OCI-LY1 (cell line): ENCODE data around the gene RXFP3.

Experiments used
- H2AFZ ChIP-seq: fragments of 200-600 bp; sonication (generic), shearing (Covaris generic); 2 replicates; pipeline ENCODE4 v1.6.0; 2014; ENCODE audit warnings: antibody characterized with exemption, mild to moderate bottlenecking, low read length
- H3F3A ChIP-seq: fragments of 200-600 bp; sonication (generic), shearing (Covaris generic); 2 replicates; pipeline ENCODE4 v1.6.0; 2014; ENCODE audit warnings: mild to moderate bottlenecking, antibody characterized with exemption, low read length, moderate library complexity; ENCODE audit not compliant: insufficient read depth
- H3K27ac ChIP-seq: fragments of 200-600 bp; sonication (generic); 2 replicates; pipeline ENCODE4 v1.5.1; 2014; ENCODE audit warnings: low read length, mixed run types, mild to moderate bottlenecking, low read depth; ENCODE audit not compliant: poor library complexity, severe bottlenecking
- H3K27me3 ChIP-seq: fragments of 200-600 bp; sonication (generic); 2 replicates; pipeline ENCODE4 v1.6.0; 2014; ENCODE audit warnings: antibody characterized with exemption, mild to moderate bottlenecking, low read length, moderate library complexity; ENCODE audit not compliant: insufficient read depth
- H3K36me3 ChIP-seq: fragments of 200-600 bp; sonication (generic); 2 replicates; pipeline ENCODE4 v1.6.1; 2014; ENCODE audit warnings: mild to moderate bottlenecking, antibody characterized with exemption, low read length, moderate library complexity, mixed read lengths; ENCODE audit not compliant: insufficient read depth
- H3K4me1 ChIP-seq: fragments of 200-600 bp; sonication (generic); 2 replicates; pipeline ENCODE4 v1.5.1; 2014; ENCODE audit warnings: mild to moderate bottlenecking, low read length, moderate library complexity; ENCODE audit not compliant: insufficient read depth, severe bottlenecking
- H3K4me2 ChIP-seq: fragments of 200-600 bp; sonication (generic), shearing (Covaris generic); 2 replicates; pipeline ENCODE4 v1.6.1; 2014; ENCODE audit warnings: low read length
- H3K4me3 ChIP-seq: fragments of 200-600 bp; sonication (generic); 2 replicates; pipeline ENCODE4 v1.5.1; 2014; ENCODE audit warnings: low read length, low read depth, mild to moderate bottlenecking, mixed read lengths; ENCODE audit not compliant: poor library complexity, severe bottlenecking
- H3K79me2 ChIP-seq: fragments of 200-600 bp; shearing (Covaris generic); 2 replicates; pipeline ENCODE4 v1.6.1; 2016; ENCODE audit warnings: mixed run types, low read length, mixed read lengths; ENCODE audit not compliant: insufficient read depth
- H3K9ac ChIP-seq: fragments of 200-600 bp; sonication (generic), shearing (Covaris generic); 2 replicates; pipeline ENCODE4 v1.6.1; 2014; ENCODE audit warnings: mild to moderate bottlenecking, low read length, mixed read lengths
- H3K9me2 ChIP-seq: fragments of 200-600 bp; sonication (generic), shearing (Covaris generic); 2 replicates; pipeline ENCODE4 v1.6.1; 2014; ENCODE audit warnings: low read depth, mild to moderate bottlenecking, low read length, mixed read lengths
- H3K9me3 ChIP-seq: fragments of 200-600 bp; shearing (Covaris generic); 2 replicates; pipeline ENCODE4 v1.6.1; 2014; ENCODE audit warnings: low read length, mixed read lengths
- H4K20me1 ChIP-seq: fragments of 200-600 bp; sonication (generic), shearing (Covaris generic); 2 replicates; pipeline ENCODE4 v1.6.0; 2016; ENCODE audit warnings: mild to moderate bottlenecking, low read length; ENCODE audit not compliant: insufficient read depth
- CTCF ChIP-seq: fragments of 200-600 bp; sonication (generic), shearing (Covaris generic); IDR thresholded peaks from 2 replicates; pipeline ENCODE4 v1.5.1; 2017; ENCODE audit warnings: mild to moderate bottlenecking, antibody characterized with exemption, low read length, moderate library complexity, mixed read lengths
- EZH2 ChIP-seq: fragments of 200-600 bp; sonication (generic), shearing (Covaris generic); IDR thresholded peaks from 2 replicates; pipeline ENCODE4 v1.8.0; 2017; ENCODE audit warnings: borderline replicate concordance, mixed run types, mild to moderate bottlenecking, antibody characterized with exemption, low read length, moderate library complexity, mixed read lengths

Gene RXFP3

DNA sequence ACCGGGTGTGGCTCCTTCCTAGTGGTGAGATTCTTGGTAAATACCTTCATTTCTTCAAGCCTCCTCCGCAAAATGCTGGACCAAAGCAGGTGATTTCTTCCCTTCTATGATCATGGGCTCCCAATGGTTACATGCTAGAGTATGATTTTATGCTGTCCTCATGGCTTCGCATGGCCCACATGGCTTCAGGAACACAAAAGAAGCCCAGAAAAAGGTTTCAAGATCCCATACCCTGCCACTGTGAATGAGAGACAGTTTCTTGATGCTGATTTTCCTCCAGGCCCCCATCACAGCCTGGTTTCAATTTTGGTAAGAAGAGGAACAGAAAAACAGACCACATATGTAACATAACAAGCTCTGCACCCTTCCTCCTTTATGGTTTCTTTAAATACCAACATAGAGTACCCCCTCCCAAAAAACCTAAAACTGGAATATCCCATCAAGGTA is 2.4 kb upstream of the RXFP3 start:
- H3K4me1 ChIP-seq = no peaks in the 10 kb centered on the region
- H3K27me3 ChIP-seq = no peaks in the 10 kb centered on the region; the same call in 1 of the 2 replicates
- no peaks in the 10 kb centered on the region for H3K36me3 ChIP-seq
- H3F3A ChIP-seq = no peaks in the 10 kb centered on the region
- no peaks in the 10 kb centered on the region for H3K79me2 ChIP-seq
- no peak overlapping the region for H3K27ac ChIP-seq
- H3K9ac ChIP-seq = no peak overlapping the region
- H3K4me3 ChIP-seq = no peak overlapping the region
- no peaks in the 10 kb centered on the region for H3K9me2 ChIP-seq
- no peak overlapping the region for H2AFZ ChIP-seq
- no peak overlapping the region for H3K4me2 ChIP-seq
- no peak for TF ChIP-seq EZH2
- H4K20me1 ChIP-seq = no peaks in the 10 kb centered on the region
- no peaks in the 10 kb centered on the region for H3K9me3 ChIP-seq

DNA sequence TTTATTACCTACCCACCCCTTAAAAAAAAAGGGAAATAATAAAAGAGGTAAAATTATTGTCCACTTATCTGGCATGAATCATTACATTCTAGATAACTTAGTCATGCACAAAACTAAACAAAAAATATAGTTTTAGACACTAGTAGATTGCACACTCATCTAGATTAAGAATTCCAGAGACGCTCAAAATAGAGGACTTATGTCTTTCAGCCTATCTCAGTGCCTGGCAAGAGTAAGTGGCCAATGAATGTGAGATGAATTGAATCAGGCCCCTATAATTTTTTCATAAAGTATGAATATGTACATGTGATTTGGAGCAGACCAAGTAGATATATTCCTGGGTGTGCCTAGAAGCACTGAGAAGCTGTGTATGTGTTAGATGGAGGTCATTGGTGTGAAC is 2.0 kb upstream of the RXFP3 start:
- no peak overlapping the region for H3K4me2 ChIP-seq
- H3K9me2 ChIP-seq = no peaks in the 10 kb centered on the region
- no peak overlapping the region for H3K27ac ChIP-seq
- no peak overlapping the region for H3K9ac ChIP-seq
- no peaks in the 10 kb centered on the region for H3K4me1 ChIP-seq
- TF ChIP-seq EZH2 = no peak
- TF ChIP-seq CTCF = no peak
- no peaks in the 10 kb centered on the region for H3K9me3 ChIP-seq
- H3F3A ChIP-seq = no peaks in the 10 kb centered on the region
- H3K4me3 ChIP-seq = no peak overlapping the region
- no peaks in the 10 kb centered on the region for H3K79me2 ChIP-seq
- H4K20me1 ChIP-seq = no peaks in the 10 kb centered on the region
- H2AFZ ChIP-seq = no peak overlapping the region
- no peaks in the 10 kb centered on the region; the same call in 1 of the 2 replicates for H3K27me3 ChIP-seq
- H3K36me3 ChIP-seq = no peaks in the 10 kb centered on the region

DNA sequence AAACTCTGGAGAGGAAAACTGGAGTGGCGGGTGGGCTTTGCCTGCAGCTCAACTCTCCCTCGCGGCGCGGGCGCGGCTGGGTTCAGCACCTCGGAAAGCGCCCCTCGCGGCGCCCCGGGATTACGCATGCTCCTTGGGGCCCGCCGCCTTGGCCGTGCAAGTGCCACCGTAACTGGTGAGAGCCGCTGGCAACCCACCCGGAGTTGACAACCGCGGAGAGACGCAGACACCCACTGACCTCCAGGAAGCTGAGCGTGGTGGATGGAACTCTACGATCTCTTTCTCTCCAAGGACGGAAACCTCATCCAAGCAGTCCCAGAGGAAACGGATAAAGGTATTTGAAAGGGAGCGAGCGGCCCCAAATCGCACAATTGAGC is 194 bp upstream of the RXFP3 start:
- TF ChIP-seq CTCF (no peak), EZH2 (no peak)
- Histone ChIP-seq H3K27ac (no peak overlapping the region), H3K9ac (no peak overlapping the region), H3K79me2 (no peaks in the 10 kb centered on the region), H3K36me3 (no peaks in the 10 kb centered on the region), H3K9me2 (no peaks in the 10 kb centered on the region), H3F3A (no peaks in the 10 kb centered on the region), H3K4me1 (no peaks in the 10 kb centered on the region), H3K27me3 (no peaks in the 10 kb centered on the region; the same call in 1 of the 2 replicates), H3K4me3 (no peak overlapping the region), H3K4me2 (no peak overlapping the region), H3K9me3 (no peaks in the 10 kb centered on the region), H4K20me1 (no peaks in the 10 kb centered on the region), H2AFZ (no peak overlapping the region)

DNA sequence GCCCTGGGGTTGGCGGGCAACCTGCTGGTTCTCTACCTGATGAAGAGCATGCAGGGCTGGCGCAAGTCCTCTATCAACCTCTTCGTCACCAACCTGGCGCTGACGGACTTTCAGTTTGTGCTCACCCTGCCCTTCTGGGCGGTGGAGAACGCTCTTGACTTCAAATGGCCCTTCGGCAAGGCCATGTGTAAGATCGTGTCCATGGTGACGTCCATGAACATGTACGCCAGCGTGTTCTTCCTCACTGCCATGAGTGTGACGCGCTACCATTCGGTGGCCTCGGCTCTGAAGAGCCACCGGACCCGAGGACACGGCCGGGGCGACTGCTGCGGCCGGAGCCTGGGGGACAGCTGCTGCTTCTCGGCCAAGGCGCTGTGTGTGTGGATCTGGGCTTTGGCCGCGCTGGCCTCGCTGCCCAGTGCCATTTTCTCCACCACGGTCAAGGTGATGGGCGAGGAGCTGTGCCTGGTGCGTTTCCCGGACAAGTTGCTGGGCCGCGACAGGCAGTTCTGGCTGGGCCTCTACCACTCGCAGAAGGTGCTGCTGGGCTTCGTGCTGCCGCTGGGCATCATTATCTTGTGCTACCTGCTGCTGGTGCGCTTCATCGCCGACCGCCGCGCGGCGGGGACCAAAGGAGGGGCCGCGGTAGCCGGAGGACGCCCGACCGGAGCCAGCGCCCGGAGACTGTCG is 976 bp downstream of the RXFP3 start:
- Histone ChIP-seq H3K79me2 (no peaks in the 10 kb centered on the region), H3K27me3 (no peaks in the 10 kb centered on the region; the same call in 1 of the 2 replicates), H3F3A (no peaks in the 10 kb centered on the region), H3K9ac (no peak overlapping the region), H3K27ac (no peak overlapping the region), H4K20me1 (no peaks in the 10 kb centered on the region), H3K4me2 (no peak overlapping the region), H2AFZ (no peak overlapping the region), H3K9me2 (no peaks in the 10 kb centered on the region), H3K9me3 (no peaks in the 10 kb centered on the region), H3K4me3 (no peak overlapping the region), H3K36me3 (no peaks in the 10 kb centered on the region), H3K4me1 (no peaks in the 10 kb centered on the region)
- TF ChIP-seq CTCF = no peak
- no peak for TF ChIP-seq EZH2
